ENCODE results near the gene DLGAP1. TPM values are rescaled to one million over a fixed set of nuclear protein-coding genes. Genes with fewer than 3 reads are reported as not detected.
A peak's percentile ranks its signal among the peaks of the same experiment; 100 is the strongest.

Gene DLGAP1
- total and polyA plus RNA-seq, 2 of the 13 experiments (the other 11 are each of a cell fraction or from before 2014, with no cell fraction given) = 0.01 TPM; not detected in 1

- ATAC-seq = no peak
- Histone ChIP-seq H3K4me1 (ENCODE audit: insufficient read depth, low read length) (peaks cover 26% of the 10 kb centered on the region), H3K79me2 (ENCODE audit: insufficient read depth, low read length) (no peaks in the 10 kb centered on the region), H3K4me2 (ENCODE audit: low read depth, low read length) (no peak overlapping the region), H3K4me3 (replicated peaks in 1 of 3; ENCODE audit: insufficient read depth in 1 of 3, low read depth in 2 of 3, low read length in 3 of 3) (no peak overlapping the region), H3K27me3 (ENCODE audit: control insufficient read depth in 1 of 2, insufficient read depth in 2 of 2, low read length in 2 of 2) (peaks cover 0 to 3% of the 10 kb centered on the region in 2 experiments; a peak in 1 of 5 replicates), H2AFZ (ENCODE audit: low read length) (no peak overlapping the region), H3K27ac (ENCODE audit: extremely low read length, insufficient read depth, low read length) (no peak overlapping the region), H4K20me1 (ENCODE audit: insufficient read depth, low read length) (no peaks in the 10 kb centered on the region), H3K9me3 (ENCODE audit: low read length) (no peaks in the 10 kb centered on the region), H3K9ac (ENCODE audit: insufficient read depth, low read depth, low read length) (no peak overlapping the region), H3K36me3 (replicated peaks in 1 of 2; ENCODE audit: control insufficient read depth in 1 of 2, insufficient read depth in 2 of 2, low read length in 2 of 2) (no peaks in the 10 kb centered on the region)
- no peak for DNase-seq (ENCODE audit: low spot score)
- ChIA-PET POLR2A (interaction anchor here (0.8 kb wide), 1 partner anchor 10 kb away, joined by 4 read pairs; no protein-coding TSS in a partner anchor), CTCF (ENCODE audit: low intra/inter-chr PET ratio, low total read pairs) (no interaction called here)
- no peak for TF ChIP-seq ZBTB7A (CRISPR knock-in tag; IDR thresholded peaks at IDR 0.05)
- TF ChIP-seq RELA (CRISPR knock-in tag; IDR thresholded peaks at IDR 0.05) = no peak
- in situ Hi-C loops (cut with HindIII; ENCODE audit: extremely low pct_ligation_motif_present, low pct_unique_long_range_greater_than_20kb) = no loop called here
- WGBS (ENCODE audit: low lambda C conversion rate) = 77% methylated on average over 8 of the region's 8 CpGs
- intact Hi-C loops (cut with micrococcal nuclease; ENCODE audit: unreplicated experiment) = no loop called here
- BruUV-seq (replicated peaks) = no TSS peak
- no peak for FAIRE-seq
Measured at GRCh38 chr18:3675994-3676393, 779.1 kb downstream of the DLGAP1 start.

GRCh38 chr18:3675446-3675845 is 779.7 kb downstream of the DLGAP1 start:
- Histone ChIP-seq H4K20me1 (ENCODE audit: insufficient read depth, low read length) (no peaks in the 10 kb centered on the region), H3K4me2 (ENCODE audit: low read depth, low read length) (no peak overlapping the region), H3K4me1 (ENCODE audit: insufficient read depth, low read length) (peaks cover 32% of the 10 kb centered on the region), H3K79me2 (ENCODE audit: insufficient read depth, low read length) (no peaks in the 10 kb centered on the region), H3K27ac (ENCODE audit: extremely low read length, insufficient read depth, low read length) (no peak overlapping the region), H3K4me3 (replicated peaks in 1 of 3; ENCODE audit: insufficient read depth in 1 of 3, low read depth in 2 of 3, low read length in 3 of 3) (no peak overlapping the region), H3K9ac (ENCODE audit: insufficient read depth, low read depth, low read length) (no peak overlapping the region), H3K9me3 (ENCODE audit: low read length) (no peaks in the 10 kb centered on the region), H3K36me3 (replicated peaks in 1 of 2; ENCODE audit: control insufficient read depth in 1 of 2, insufficient read depth in 2 of 2, low read length in 2 of 2) (no peaks in the 10 kb centered on the region), H3K27me3 (ENCODE audit: control insufficient read depth in 1 of 2, insufficient read depth in 2 of 2, low read length in 2 of 2) (peaks cover 0 to 3% of the 10 kb centered on the region in 2 experiments; a peak in 1 of 5 replicates), H2AFZ (ENCODE audit: low read length) (no peak overlapping the region)
- no TSS peak for BruUV-seq (replicated peaks)
- TF ChIP-seq TBX3 (IDR thresholded peaks at IDR 0.05; ENCODE audit: borderline replicate concordance) (no peak), ATF3 (CRISPR knock-in tag; IDR thresholded peaks at IDR 0.05) (peak; percentile 52; the same call in 1 of the 2 replicates), ZNF644 (CRISPR knock-in tag; IDR thresholded peaks at IDR 0.05; ENCODE audit: low read depth) (0 out of 2 replicates have a peak, but pooled peaks have one; percentile 61), PLSCR1 (CRISPR knock-in tag; IDR thresholded peaks at IDR 0.05; ENCODE audit: borderline replicate concordance) (no peak), SAP130 (CRISPR knock-in tag; IDR thresholded peaks at IDR 0.05; ENCODE audit: low read depth) (no peak), RFXANK (CRISPR knock-in tag; IDR thresholded peaks at IDR 0.05) (no peak), ZNF510 (CRISPR knock-in tag; IDR thresholded peaks at IDR 0.05; ENCODE audit: low read depth) (no peak), FOSL2 (CRISPR knock-in tag; IDR thresholded peaks at IDR 0.05) (peak; percentile 80), ZBTB21 (CRISPR knock-in tag; IDR thresholded peaks at IDR 0.05) (no peak), SKIL (CRISPR knock-in tag; IDR thresholded peaks at IDR 0.05; ENCODE audit: borderline replicate concordance) (no peak), NRL (CRISPR knock-in tag; IDR thresholded peaks at IDR 0.05; ENCODE audit: borderline replicate concordance) (no peak), ZNF354B (CRISPR knock-in tag; IDR thresholded peaks at IDR 0.05) (no peak), ZNF180 (CRISPR knock-in tag; IDR thresholded peaks at IDR 0.05; ENCODE audit: borderline replicate concordance, low read depth) (no peak), WIZ (CRISPR knock-in tag; IDR thresholded peaks at IDR 0.05) (no peak), STAT5B (CRISPR knock-in tag; IDR thresholded peaks at IDR 0.05) (no peak)
- in situ Hi-C loops (cut with HindIII; ENCODE audit: extremely low pct_ligation_motif_present, low pct_unique_long_range_greater_than_20kb) (no loop called here), intact Hi-C loops (cut with micrococcal nuclease; ENCODE audit: unreplicated experiment) (no loop called here)
- ChIA-PET CTCF (ENCODE audit: low intra/inter-chr PET ratio, low total read pairs) (no interaction called here), POLR2A (interaction anchor here (0.8 kb wide), 1 partner anchor 9 kb away, joined by 4 read pairs; no protein-coding TSS in a partner anchor)
- FAIRE-seq (no peak), DNase-seq (ENCODE audit: low spot score) (peak; percentile 50), ATAC-seq (peak; percentile 56; the same call in 2 of the 3 replicates)
- 43% methylated on average over 3 of the region's 3 CpGs for WGBS (ENCODE audit: low lambda C conversion rate)

Data from HepG2 (cell line).